Breast epithelium (tissue), 3 donors: ENCODE data around the gene HAGH.

Experiments used
- CTCF ChIP-seq, 3 donors: fragments of 450-650 bp; IDR thresholded peaks; one replicate each; pipeline ENCODE4 v1.5.1; 2016 to 2017; ENCODE audit warnings: antibody characterized with exemption in 3 of 3, mild to moderate bottlenecking in 3 of 3, moderate library complexity in 3 of 3
- POLR2A ChIP-seq: fragments of 450-650 bp; IDR thresholded peaks from one replicate; pipeline ENCODE4 v1.6.1; 2016; ENCODE audit warnings: antibody characterized with exemption, mild to moderate bottlenecking, moderate library complexity

- TF ChIP-seq POLR2A (no peak), CTCF (IDR thresholded peaks at IDR 0.05) (no peak)
Observed at GRCh38 chr16:1785846-1786170, 40.8 kb downstream of the HAGH start.
